ENCODE measurements around the gene WDCP.

WDCP gene

GRCh38 chr2:23988371-23988770 lies 58.8 kb downstream of the WDCP start:
- no peak for DNase-seq

Data from CD4-positive, alpha-beta T cell treated with Interleukin-17A for 4 hours (primary cell).